Endodermal cell (in vitro differentiated cells): ENCODE results near the gene AHSA1. TPM values are rescaled to one million over a fixed set of nuclear protein-coding genes. Genes with fewer than 3 reads are reported as not detected.

Experiments used
- DNase-seq: peaks from one replicate; pipeline ENCODE4 v3.0.0-alpha.2; 2017
- H3K27ac ChIP-seq: 2 replicates; pipeline ENCODE4 v1.5.1; 2013; ENCODE audit warnings: mild to moderate bottlenecking, low read depth, low read length, moderate library complexity
- H3K27me3 ChIP-seq: 2 replicates; pipeline ENCODE4 v1.6.1; 2013; ENCODE audit warnings: mild to moderate bottlenecking, low read length, moderate library complexity; ENCODE audit not compliant: insufficient read depth, control insufficient read depth, poor library complexity, severe bottlenecking
- H3K36me3 ChIP-seq: 2 replicates; pipeline ENCODE4 v1.7.0; 2013; ENCODE audit warnings: mild to moderate bottlenecking, low read length, moderate library complexity; ENCODE audit not compliant: control insufficient read depth, insufficient read depth
- H3K4me1 ChIP-seq: one replicate; pipeline ENCODE4 v1.7.0; 2013; ENCODE audit warnings: low read length; ENCODE audit not compliant: control insufficient read depth, insufficient read depth
- H3K4me3 ChIP-seq: 2 replicates; pipeline ENCODE4 v1.5.1; 2013; ENCODE audit warnings: mild to moderate bottlenecking, low read length, moderate library complexity
- H3K9ac ChIP-seq: 2 replicates; pipeline ENCODE4 v1.6.1; 2013; ENCODE audit warnings: mild to moderate bottlenecking, low read length, moderate library complexity; ENCODE audit not compliant: poor library complexity, severe bottlenecking; ENCODE audit errors: extremely low read depth
- H3K9me3 ChIP-seq: 2 replicates; pipeline ENCODE4 v1.6.1; 2013; ENCODE audit warnings: mild to moderate bottlenecking, low read length, moderate library complexity; ENCODE audit not compliant: control insufficient read depth
- H3K27ac Mint-ChIP-seq: 2 replicates; pipeline ENCODE4 v1.8.0; 2020; ENCODE audit warnings: mixed read lengths
- H3K27me3 Mint-ChIP-seq: 2 replicates; pipeline ENCODE4 v1.8.0; 2021; ENCODE audit warnings: mild to moderate bottlenecking, mixed read lengths; ENCODE audit not compliant: insufficient read depth
- H3K36me3 Mint-ChIP-seq: 2 replicates; pipeline ENCODE4 v1.8.0; 2020; ENCODE audit warnings: low read depth, mixed read lengths
- H3K4me1 Mint-ChIP-seq: 2 replicates; pipeline ENCODE4 v1.8.0; 2020; ENCODE audit warnings: mixed read lengths
- H3K4me3 Mint-ChIP-seq: 2 replicates; pipeline ENCODE4 v1.8.0; 2020; ENCODE audit warnings: mild to moderate bottlenecking, moderate library complexity, mixed read lengths
- H3K9me3 Mint-ChIP-seq: 2 replicates; pipeline ENCODE4 v1.8.0; 2020; ENCODE audit warnings: mild to moderate bottlenecking, mixed read lengths
- CTCF ChIP-seq: fragments of 200-600 bp; sonication (generic); conservative IDR thresholded peaks from 2 replicates; pipeline ENCODE4 v1.5.0; 2021; ENCODE audit warnings: antibody characterized with exemption, mild to moderate bottlenecking
- WGBS, 2 experiments: methylation state at CpG; one replicate each; pipeline versions ENCODE4 v1.1.5 to v1.1.7; 2013; ENCODE audit warnings: missing lambda C conversion rate in 2 of 2, mixed read lengths in 1 of 2; ENCODE audit not compliant: insufficient coverage in 1 of 2, insufficient read length in 1 of 2; 5-methylcytosine and 5-hydroxymethylcytosine counted together
- total RNA-seq, 2 donors: library from RNA; stranded (reverse); fragmentation: NEBNext Ultra II Directional in 1 of 2; extraction: Animal tissue kit (Norgen Biotek cat#: 25700) in 1 of 2; gene quantifications; 2 replicates in 1 of 2; 3 replicates in 1 of 2; pipeline ENCODE4 v1.2.1, GENCODE V29; 2021

The AHSA1 gene
- total RNA-seq, 2 donors from 2014 or later, result 151 to 178 TPM

- no peaks in the 10 kb centered on the region for H3K9me3 ChIP-seq
- no peaks in the 10 kb centered on the region for H3K9me3 Mint-ChIP-seq
- no peak for TF ChIP-seq CTCF
- H3K27me3 Mint-ChIP-seq, result no peaks in the 10 kb centered on the region
- H3K4me3 ChIP-seq, result no peak overlapping the region
- no peaks in the 10 kb centered on the region for H3K4me1 ChIP-seq
- H3K36me3 Mint-ChIP-seq, result peaks cover 48% of the 10 kb centered on the region
- DNase-seq, result no peak
- no peak overlapping the region for H3K4me3 Mint-ChIP-seq
- H3K27me3 ChIP-seq, result no peaks in the 10 kb centered on the region
- no peak overlapping the region for H3K27ac ChIP-seq
- H3K27ac Mint-ChIP-seq, result no peak overlapping the region
- H3K36me3 ChIP-seq, result peaks cover 31% of the 10 kb centered on the region
- 92 to 94% methylated on average over 7 to 8 of the region's 8 CpGs for WGBS, 2 experiments
- no peak overlapping the region for H3K9ac ChIP-seq
- no peaks in the 10 kb centered on the region for H3K4me1 Mint-ChIP-seq
These were observed 53.7 kb downstream of the AHSA1 start for GRCh38 chr14:77511486-77512162.

DNA sequence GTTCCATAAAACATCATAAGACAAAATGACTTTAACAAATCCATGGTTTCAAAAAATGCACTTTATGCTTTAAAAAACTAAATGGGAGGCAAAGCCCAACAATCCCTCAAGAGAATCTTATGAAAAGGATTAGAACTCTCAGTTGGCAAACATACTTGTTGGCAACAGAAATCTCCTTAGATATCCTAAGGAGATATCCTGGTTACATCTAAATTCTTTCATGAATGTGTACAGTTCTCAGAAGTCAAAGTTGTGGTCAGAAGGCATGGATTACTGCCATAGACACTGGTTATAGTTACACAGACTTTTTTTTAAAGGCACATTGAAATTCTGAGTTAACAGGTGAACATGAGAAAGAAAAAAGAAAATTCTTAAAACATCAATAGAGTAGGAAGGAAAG, 58.2 kb downstream of the AHSA1 start:
- Histone ChIP-seq H3K27me3 (no peaks in the 10 kb centered on the region), H3K4me3 (no peak overlapping the region), H3K36me3 (peaks cover 58% of the 10 kb centered on the region), H3K9me3 (no peaks in the 10 kb centered on the region), H3K4me1 (no peaks in the 10 kb centered on the region), H3K27ac (no peak overlapping the region), H3K9ac (no peak overlapping the region)
- Mint-ChIP-seq H3K36me3 (peaks cover 64% of the 10 kb centered on the region), H3K27ac (no peak overlapping the region), H3K9me3 (no peaks in the 10 kb centered on the region), H3K27me3 (no peaks in the 10 kb centered on the region), H3K4me1 (no peaks in the 10 kb centered on the region), H3K4me3 (no peak overlapping the region)
- no peak for TF ChIP-seq CTCF
- DNase-seq, result no peak

Other genes with a start within 250 kb of the AHSA1 start
- not detected for gene NGB, start 186.9 kb upstream of the AHSA1 start, total RNA-seq
- 10 to 100 TPM; 58.5 to 70.6 TPM for gene POMT2, start 137.2 kb upstream of the AHSA1 start, total RNA-seq
- 10 to 100 TPM; 38.3 to 40.4 TPM for gene GSTZ1, start 137.1 kb upstream of the AHSA1 start, total RNA-seq
- 10 to 100 TPM; 20.5 to 27.6 TPM for gene TMED8, start 81.0 kb upstream of the AHSA1 start, total RNA-seq
- 1 to 10 TPM; 4.3 to 5.5 TPM for gene SAMD15, start 80.7 kb upstream of the AHSA1 start, total RNA-seq
- under 1 TPM; 0.49 to 0.92 TPM for gene NOXRED1, start 34.6 kb upstream of the AHSA1 start, total RNA-seq
- gene VIPAS39, start 492 bp upstream of the AHSA1 start, total RNA-seq, result 10 to 100 TPM; 26.7 to 29.8 TPM
- 1 to 10 TPM; 1.3 to 1.6 TPM for gene ISM2, start 40.7 kb downstream of the AHSA1 start, total RNA-seq
- 10 to 100 TPM; 32.6 to 32.7 TPM for gene SPTLC2, start 158.5 kb downstream of the AHSA1 start, total RNA-seq
- gene ALKBH1, start 249.9 kb downstream of the AHSA1 start, total RNA-seq, result 10 to 100 TPM; 11.0 to 15.1 TPM